ELR (cell line): ENCODE results near the gene PPAN.
A peak's percentile ranks its signal among the peaks of the same experiment; 100 is the strongest.

Experiments
- DNase-seq: peaks from one replicate; pipeline ENCODE4 v3.0.0-alpha.2; 2015; ENCODE audit warnings: low read depth

Gene PPAN

DNA sequence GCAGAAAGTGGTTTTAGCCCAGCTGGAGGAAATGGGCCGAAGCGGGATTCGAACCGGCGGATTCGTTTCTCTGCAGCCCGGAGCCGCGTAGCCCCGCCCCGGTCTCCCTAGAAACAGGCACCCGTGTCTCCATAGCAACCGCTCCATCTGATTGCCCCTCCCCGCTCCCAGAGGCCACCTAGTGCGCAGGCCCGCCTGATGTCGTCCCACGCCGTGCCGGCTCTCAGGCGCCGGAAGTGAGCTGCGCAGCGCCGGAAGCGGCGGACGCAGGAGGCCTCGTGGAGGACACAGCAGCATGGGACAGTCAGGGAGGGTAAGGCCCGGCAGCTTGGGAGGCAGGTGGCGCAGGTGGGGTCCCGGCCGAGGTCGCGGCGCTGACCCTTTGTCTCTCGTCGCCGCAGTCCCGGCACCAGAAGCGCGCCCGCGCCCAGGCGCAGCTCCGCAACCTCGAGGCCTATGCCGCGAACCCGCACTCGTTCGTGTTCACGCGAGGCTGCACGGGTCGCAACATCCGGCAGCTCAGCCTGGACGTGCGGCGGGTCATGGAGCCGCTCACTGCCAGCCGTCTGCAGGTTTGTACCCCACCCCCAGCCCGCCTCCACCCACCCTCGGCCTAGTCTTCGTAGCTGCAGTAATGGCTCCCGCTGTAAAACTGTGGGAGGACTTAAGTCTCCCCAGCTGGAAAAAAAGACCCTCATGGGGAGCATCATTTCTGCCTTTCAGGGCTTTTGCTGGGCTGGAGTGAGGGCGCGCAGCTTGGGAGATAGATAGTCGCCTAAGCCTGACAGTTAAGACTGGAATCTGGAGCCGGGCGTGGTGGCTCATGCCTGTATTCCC is at the start of gene PPAN:
Gene PPAN (plus strand): TSS at position 263 of the 837 bp plus-strand sequence. CDS start 33 bp downstream, at position 296.
- DNase-seq, result peak; percentile 100

GRCh38 chr19:10061717-10062310 is 44.3 kb upstream of the PPAN start:
- peak; percentile 21 for DNase-seq

GRCh38 chr19:10068205-10068604 is 38.0 kb upstream of the PPAN start:
- no peak for DNase-seq

- DNase-seq, result peak; percentile 26
Observed at GRCh38 chr19:10069046-10069445, 37.1 kb upstream of the PPAN start.

GRCh38 chr19:10070730-10071446 is 35.3 kb upstream of the PPAN start:
- DNase-seq, result no peak

DNA sequence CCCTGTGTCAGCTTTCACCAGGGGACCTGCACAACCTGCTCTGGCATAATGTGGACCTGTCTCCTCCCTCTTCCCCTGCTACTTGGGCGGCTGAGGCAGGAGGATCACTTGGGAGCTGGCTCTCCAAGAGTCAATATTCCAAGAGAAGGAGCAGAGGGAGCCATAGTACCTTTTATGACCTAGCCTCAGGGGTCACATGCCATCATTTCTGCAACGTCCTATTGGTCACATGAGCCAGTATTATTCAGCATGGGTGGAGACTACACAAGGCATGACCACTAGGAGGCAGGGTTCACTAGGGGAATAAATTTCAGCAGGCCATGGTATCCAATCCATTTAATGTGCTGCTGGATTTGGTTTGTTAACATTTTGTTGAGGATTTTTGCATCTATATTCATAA is 32.0 kb upstream of the PPAN start:
- DNase-seq, result peak; percentile 60

DNA sequence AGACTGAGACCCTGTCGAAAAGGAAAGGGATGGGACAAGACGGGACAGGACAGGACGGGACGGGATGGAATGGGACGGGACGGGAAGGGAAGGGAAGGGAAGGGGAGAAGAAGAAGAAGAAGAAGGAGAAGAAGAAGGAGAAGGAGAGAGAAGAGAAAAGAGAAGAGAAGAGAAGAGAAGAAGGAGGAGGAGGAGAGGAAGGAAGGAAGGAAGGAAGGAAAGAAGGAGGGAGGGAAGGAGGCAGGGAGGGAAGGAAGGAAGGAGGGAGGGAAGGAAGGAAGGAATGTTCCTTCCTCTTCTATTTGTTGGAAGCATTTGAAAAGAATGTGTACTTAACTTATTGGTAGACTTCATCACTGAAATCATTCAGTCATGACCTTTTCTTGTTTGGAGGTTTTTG is 29.6 kb upstream of the PPAN start:
- DNase-seq, result no peak

GRCh38 chr19:10078329-10078728 is 27.8 kb upstream of the PPAN start:
- DNase-seq, result no peak

DNA sequence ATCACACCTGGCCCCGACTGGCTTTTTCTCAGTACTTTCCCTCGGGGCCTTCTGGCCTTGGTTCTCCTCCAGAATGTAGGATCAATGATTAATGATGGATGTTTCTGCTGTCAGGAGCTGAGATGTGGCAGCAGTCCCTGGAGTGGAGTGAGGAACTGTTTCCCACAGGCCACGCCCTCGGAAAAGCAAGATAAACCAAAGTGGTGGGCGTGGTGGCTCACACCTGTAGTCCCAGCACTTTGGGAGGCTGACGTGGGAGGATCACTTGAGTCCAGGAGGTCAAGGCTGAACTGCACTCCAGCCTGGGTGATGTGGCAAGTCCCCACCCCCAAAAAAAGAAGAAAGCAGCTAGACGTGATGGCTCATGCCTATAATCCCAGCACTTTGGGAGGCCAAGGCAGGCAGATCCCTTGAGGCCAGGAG is 27.1 kb upstream of the PPAN start:
- no peak for DNase-seq

GRCh38 chr19:10083911-10084310 is 22.3 kb upstream of the PPAN start:
- no peak for DNase-seq

DNA sequence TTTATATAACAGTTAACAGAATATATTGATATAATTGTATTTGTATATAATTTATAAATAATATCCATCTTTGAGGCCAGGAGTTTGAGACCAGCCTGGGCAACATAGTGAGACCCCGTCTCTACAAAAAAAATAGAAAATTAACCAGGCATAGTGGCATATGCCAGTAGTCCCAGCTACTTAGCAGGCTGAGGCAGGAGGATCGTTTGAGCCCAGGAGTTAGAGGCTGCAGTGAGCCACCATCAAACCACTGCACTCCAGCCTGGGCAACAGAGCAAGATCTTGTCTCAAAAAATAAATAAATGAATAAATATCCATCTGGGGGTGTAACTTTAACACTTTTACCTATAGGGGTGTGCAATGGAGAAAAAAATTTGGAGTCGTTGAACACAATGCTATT is 21.4 kb upstream of the PPAN start:
- DNase-seq, result no peak

GRCh38 chr19:10085641-10086590 is 20.2 kb upstream of the PPAN start, which contains the start of gene SHFL:
Gene SHFL, plus strand, starts transcription at chr19:10086317. Its CDS starts 111 bp downstream, at chr19:10086428.
- DNase-seq, result peak; percentile 77

- DNase-seq, result no peak
Observed at GRCh38 chr19:10086591-10087192, 19.5 kb upstream of the PPAN start.

- DNase-seq, result no peak
Observed at GRCh38 chr19:10087296-10088061, 18.7 kb upstream of the PPAN start.

DNA sequence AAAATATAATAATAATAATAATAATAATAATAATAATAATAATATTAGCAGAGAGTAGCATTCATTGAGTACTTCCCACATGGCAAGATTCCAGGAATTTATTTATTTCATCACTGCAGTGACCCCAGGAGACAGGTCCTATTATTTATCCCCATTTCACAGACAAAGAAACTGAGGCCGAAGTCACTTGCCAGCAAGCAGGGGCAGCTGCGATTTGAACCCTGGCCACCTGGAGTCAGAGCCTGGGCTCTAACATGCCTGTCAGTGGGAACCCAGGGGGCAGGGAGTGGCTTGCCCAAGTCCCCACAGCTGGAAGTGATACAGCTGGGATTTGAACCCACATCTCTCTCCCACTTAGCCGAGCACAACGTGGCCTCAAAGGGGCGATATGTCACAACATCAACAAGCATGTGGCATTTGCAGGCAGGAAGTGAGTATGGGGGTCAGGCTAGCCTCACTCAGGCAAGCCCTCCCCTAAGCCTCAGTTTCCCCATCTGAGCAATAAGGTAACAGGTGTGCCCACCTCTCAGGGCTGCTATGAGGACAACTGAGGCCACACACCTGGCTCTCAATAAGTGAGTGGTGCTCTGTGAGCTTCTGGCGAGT is 17.1 kb upstream of the PPAN start:
- no peak for DNase-seq

- no peak for DNase-seq
Observed at GRCh38 chr19:10089801-10090375, 16.3 kb upstream of the PPAN start.

- DNase-seq, result no peak
Observed at GRCh38 chr19:10091370-10091687, 14.8 kb upstream of the PPAN start.

- DNase-seq, result no peak
Observed at GRCh38 chr19:10091895-10092641, 14.1 kb upstream of the PPAN start.

- no peak for DNase-seq
Observed at GRCh38 chr19:10092648-10093294, 13.4 kb upstream of the PPAN start.
